GM19438 (cell line): Measurements from ENCODE around the gene PDGFRB.

ENCODE experiments used
- ATAC-seq: cut with Tn5 transposase; IDR thresholded peaks from one replicate; pipeline ENCODE4 v1.9.1; 2021; ENCODE audit warnings: low read depth; ENCODE audit not compliant: unreplicated experiment

PDGFRB gene

DNA sequence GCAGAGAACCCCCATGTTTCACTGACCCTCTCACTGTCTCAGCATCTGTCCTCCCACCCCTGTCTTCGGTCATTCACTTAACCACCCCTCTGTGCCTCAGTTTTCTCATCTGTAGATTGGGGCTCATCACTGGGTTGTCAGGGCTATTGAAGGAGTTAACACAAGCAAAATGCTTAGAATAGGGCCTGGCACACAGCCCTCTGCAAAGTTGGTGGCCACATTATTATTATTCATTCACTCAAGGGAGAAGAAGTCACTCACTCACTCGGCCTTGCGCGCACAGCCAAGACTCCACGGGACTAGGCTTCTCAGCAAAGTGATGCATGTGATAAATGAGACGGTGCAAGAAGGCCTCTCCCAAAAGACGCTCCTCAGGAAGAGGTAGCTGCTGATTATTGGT lies 8.0 kb downstream of the PDGFRB start:
- ATAC-seq: no peak

DNA sequence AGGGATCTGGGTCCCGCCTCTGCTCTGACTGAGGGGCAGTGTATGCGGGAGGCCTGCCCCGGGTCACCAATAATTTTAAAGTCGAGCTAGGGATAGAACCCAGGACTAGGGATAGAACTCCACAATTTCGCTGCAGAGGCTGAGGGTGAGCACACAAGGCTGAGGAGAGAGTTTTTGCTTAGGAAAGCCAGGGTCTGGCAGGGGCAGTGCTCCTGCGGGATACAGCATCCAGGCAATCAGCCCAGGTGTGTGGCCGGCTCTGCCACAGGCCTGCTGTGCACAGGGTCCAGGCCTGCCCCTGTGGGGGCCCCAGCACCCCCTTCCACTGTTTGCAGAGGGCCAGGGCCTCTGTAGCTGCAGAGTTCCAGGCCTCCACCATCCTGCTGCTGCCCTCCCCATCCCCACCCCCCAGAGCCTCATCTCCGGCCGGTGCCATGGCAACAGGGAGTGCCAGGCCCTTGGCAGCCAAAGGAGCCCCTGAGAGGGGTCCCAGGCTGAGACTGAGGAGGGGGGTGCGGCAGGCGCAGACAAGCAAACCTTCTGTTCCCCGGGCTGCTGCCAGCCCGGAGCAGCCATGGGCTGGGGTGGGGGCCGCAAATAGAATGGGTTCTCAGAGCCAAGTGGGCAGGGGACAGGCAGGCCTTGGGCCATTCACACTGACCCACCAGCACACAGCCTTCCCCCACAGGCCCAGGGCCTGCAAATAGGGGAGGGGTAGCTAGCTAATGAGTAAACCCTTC lies 8.6 kb downstream of the PDGFRB start:
- ATAC-seq: no peak

DNA sequence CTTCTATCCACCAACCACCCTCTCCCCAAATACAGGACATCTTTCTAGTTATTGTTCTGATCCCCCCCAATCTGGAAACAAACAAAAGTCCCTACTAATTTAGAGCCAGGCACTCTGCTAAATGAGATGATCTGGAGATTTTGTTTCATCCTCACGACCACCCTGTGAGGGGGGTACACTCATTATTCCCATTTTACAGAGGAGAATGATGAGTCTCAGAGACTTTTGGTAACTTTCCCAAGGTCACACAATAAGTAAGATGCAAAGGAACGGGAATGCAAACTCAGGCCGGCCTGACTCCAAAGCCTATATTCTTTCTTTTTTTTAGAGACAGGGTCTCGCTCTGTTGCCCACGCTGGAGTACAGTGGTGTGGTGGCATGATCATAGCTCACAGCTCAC lies 9.4 kb downstream of the PDGFRB start:
- ATAC-seq: no peak

DNA sequence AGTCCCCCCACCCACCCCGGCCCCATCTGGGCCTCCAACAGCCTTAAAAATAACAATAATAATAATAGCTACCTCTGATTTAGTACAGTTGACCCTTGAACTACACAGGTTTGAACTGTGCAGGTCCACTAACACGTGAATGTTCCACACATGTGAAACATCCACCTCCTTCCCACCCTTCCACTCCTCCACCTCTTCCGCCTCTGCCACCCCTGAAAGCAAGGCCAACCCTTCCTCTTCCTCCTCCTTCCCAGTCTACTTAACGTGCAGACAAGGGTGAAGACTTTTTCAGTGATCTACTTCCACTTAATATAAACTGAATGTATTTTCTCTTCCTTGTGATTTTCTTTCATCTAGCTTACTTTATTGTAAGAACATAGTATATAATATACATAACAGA lies 10.8 kb downstream of the PDGFRB start:
- ATAC-seq: no peak

DNA sequence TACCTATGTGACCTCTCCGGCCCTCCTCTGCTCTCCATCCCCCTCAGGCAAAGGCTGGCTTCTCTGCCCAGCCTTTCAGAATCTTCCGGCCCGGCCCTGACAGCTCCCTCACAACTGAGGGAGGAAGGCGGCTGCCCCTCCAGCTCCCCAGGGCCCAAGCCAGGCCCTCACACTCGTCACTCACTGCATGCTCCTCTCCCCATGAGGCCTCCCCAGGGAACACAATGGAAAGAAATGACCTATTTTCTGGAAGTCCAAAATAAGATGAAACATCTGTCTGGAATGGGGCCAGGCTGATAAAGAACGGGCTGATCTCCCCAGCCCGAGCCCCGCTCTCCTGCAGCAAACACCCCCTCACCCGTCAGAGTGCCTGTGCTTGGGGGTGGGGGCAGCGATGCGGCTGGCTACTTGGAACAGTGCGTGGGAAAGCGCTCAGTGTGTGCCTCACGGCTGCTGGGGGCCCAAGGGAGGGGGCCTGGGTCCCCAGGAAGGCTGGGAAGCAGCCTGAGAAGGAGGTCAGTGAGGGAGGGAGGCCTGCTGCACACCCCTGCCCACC lies 11.3 kb downstream of the PDGFRB start:
- ATAC-seq: no peak

DNA sequence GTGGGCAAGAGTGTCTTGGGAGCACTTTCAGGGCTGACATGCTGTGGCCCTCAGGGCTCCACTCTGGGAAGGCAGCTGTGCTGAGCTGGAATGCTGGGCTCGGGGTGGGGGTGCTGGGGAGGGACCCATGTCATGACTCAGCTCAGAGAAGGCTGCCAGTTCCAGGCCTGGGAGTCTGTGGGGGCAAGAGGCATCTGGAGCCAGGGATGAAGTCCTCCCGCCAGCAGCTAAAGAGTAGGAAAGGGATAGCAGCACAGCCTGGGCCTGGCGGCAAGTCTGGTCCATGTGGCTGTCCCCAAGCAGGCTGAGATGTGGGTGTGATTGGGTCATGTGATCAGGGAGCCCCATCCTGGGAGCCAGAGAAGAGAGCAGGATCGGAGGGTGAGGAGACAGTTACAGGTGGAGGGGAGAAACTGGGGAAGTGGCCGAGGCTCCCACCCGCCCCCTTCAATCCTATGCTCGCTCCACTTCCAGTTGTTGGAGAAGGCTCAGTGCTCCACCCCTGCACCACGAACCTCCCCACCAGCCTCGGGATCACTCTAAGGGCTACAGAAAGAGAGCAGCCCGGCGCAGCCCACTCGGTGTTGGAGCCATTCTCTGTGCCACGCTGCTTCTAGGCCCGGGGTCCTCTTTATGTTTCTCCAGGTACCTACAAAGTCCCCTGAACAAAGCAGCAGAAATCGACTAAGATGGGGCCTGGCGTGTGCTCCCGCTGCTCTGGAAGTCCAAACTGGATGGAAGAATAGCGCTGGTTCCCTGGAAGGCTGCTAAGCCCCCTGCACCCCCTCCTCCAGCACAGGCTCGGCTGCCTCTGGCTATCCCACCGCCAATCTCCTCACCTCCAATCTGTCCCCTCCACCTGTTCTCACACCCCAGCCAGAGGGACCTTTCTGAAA lies 12.0 kb downstream of the PDGFRB start:
- ATAC-seq: no peak

DNA sequence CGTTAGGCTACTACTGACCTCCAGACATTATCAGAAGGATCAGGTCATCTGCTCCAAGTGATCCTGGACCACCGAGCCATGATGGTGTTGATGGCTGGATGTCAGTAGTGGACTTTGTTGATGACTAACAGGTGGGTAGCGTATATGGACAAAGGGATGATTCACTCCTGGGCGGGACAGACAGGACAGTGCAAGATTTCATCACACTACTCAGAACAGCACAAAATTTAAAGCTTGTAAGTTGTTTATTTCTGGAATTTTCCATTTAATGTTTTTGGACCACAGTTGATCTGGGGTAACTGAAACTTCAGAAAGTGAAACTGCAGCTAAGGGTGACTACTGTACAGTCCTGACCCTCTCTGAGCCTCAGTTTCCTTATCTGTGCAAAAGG lies 12.7 kb downstream of the PDGFRB start:
- ATAC-seq: no peak

DNA sequence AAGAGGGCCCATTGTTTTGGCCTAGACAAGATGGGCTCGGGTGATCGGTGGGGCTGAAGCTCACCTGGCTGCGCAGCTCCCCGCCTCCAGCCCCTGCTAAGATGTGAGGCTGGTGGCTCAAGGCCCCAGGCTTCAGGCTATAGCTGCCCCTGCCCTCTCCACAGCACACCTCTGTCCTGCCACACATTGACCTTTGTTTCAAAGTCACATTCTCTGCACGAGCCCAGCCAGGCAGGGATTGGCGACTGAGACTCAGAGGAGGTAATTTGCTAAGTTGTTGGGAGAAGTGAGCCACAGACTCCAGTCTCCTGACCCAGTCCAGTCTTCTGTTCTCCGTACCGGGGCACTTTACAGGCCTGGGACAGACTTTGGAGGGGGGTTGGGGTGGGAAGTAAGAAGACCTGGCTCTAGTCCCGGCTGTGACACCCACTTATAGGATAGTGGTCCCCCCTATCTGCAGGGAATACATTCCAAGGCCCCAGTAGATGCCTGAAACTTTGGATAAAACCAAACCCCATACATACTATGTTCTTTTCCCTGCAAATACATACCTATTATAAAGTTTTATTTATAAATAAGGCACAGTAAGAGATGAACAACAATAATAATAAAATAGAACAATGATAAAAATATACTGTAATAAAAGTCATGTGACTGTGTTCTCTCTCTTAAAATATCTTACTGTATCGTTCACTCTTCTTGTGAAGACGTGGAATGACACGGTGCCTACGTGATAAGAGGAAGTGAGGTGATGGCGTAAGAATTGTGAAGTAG lies 13.3 kb downstream of the PDGFRB start:
- no peak for ATAC-seq

DNA sequence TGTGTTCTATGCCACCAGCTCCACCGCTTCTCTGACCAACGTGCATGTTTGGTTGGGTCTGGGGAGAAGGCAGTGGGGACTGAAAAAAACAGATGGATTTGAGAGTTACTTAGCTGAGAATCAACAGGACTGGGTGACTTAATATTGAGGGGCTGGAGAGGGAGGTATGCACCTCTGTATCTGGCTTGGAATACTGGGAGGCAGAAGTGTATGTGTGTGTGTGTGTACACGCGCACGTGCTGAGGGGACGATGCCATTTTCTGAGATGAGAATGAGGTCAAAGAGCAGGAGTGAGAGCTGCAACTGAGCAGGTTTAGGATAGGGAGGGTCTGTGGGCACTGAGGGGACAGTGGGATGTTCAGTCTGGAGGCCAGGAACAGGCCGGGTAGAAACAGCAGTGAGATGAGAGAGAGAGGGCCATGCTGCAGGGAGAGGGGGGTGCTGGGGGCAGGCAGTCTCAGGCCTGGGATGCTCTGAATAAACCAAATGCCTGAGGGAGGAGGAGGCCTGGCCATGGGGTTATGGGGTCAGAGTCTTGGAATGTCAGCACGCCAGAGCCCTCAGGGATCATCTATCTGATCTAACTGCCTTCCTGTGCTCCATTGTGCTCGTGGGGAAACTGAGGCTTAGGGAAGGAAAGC lies 14.0 kb downstream of the PDGFRB start:
- ATAC-seq: no peak

DNA sequence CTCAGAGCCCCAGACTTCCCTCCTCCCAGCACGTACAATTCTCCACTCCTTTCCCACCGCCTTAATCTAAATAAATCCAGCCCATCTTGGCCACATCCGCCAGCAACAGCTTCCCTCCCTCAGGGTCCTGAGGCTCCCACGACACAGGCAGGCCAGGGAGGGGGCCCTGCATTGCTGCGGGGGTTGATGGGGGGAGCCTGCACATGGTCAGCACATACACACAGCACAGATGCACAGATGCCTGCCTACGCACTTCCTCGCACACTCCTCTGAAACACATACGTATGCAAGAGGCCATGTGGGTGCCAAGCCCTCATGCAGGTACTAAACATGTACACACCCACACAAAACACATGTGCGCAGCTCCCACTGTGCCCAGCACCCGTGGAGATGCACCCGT lies 14.8 kb downstream of the PDGFRB start:
- ATAC-seq: no peak

DNA sequence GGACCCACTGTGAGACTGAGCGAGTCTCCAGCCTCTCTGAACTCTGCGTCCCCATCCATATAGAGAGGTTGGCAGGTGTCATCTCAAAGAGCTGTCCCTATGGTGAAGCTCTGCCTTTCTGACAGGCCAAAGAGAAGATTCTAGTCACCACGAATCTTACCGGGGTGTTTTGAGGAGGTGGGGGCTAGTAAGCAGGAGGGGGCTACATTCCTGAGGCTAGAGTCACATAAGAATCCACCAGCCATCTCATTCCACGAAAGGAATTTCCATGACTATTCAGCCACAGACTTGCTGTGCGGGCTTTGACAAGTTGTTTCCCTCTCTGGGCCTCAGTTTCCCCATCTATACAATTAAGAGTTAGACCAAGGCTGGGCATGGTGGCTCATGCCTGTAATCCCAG lies 16.3 kb downstream of the PDGFRB start:
- ATAC-seq: no peak

DNA sequence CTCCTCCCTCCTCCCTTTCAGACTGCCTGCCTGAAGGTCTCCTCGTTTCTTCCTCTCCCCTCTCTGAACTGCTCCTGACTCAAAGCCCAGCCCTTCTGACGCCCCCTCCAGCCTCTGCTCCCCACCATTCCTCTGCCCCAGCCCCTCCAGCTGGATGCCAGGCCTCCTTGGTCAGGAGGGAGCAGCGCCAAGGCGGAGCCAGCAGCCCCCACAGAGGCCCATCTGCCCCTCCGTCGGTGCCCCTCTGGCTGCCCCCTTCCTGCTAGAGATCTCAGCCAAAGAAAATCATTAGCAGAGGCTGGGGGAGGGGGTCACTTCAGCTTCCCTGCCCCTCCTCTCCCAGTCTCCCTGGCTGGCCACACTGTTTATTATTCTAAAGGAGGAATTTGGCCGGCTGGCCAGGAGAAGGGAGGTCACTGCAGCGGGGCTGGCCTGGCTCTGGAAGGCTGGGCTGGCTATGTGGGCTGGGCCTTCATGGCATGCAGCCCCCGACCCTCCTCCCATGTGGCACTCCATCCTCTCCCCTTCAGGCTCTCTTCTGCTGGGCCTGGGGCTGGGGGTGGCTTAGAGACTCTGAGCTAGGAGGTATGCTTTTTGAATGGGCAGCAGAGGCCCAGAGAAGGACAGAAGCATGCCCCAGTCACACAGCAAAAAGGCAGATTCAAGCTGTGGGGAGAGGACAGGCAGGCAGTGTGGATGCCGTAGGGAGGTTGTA lies 16.9 kb downstream of the PDGFRB start:
- ATAC-seq: no peak

DNA sequence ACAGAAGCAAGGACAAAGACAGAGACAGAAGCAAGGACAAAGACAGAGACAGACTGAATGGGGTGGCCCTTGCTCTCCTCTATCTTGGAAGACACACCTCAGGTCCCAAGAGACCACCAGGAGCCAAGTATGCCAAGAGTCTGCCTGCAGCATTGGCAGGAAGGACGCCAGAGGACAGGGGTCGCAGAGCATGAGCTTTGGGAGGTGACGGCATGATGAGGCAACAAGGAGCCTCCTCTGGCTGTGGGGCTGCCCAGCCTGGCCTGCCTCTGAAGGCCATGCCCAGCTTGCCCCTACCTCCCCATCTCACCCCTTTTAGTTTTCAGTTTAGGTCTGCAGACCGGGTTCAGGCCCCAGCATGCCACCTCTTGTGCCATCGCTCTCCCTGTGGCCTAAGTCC lies 17.6 kb downstream of the PDGFRB start:
- ATAC-seq: no peak

DNA sequence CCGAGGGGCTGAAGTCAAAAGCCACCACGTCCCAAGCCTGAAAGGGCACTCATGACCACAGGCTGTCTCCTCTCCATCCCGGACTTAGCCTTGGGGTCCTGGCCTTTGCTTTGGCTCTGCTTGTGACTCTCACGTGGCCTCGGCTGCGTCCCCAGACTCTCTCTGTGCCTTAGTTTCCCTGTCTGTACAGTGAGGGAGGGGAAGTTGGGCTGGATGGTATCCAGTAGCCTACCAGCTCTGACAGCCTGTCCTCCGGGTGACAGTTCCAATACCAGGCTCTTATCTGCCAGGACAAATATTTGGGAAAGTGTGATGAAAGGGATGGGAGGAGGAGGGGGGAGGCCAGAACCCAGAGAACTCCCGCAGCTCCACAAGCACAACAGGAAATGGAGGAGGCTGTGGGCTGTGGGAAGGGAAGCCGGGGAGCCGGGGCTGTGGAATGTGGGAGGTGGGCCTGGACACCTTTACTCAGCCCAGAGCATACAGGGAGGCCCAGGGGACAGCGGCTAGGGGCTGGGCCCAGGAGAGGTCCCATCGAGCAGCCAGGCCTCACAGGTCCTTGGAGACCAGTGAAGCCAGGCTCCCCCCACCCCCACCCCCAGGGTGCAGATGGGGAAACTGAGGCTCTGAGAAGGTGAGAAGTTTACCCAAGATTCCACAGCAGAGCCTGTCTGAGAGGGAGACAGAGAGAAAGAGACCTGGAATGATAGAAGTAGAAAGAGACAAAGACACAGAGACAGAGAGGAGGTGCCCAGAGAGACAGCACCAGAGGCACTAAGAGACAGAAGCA lies 18.3 kb downstream of the PDGFRB start:
- no peak for ATAC-seq

DNA sequence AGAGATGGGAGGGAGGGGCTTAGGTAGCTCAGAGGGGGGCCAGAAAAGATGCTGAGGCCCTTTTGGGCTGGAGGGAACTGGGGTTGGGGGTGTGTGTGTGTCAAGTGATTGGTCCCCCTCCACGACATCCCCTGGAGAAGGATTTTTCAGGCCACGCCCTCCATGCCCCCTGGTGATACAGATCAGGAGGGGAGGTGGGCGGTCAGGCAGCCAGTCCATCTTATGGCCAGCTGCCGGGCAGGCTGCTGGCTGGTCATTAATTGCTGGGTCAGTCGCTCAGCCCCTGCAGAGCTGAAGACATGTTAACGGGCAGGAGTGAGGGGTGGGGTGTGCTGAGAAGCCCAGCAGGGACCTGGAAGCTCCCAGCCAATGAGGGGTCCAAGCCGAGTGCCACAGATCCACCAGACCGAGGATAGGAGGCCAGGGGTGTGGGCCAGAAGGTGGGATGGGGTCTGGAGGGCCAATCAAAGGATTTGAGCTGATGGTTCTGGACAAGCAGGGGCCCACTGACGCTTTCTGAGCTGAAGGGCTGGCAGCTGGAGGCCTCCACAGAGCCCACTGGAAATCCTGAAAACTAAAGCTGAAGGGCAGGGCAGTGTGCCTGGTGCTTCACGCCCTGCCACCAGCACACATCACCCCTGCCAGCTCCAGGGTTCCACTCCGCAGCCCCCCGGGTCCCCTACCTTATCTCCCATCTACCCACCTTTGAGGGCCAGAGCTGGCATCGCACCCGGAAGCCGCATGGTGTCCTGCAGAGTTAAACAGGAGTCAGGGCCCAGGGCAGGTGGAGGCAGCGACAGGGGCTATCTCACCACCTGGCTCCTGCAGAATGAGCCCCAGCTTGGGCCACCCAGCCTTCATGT lies 19.1 kb downstream of the PDGFRB start:
- no peak for ATAC-seq

DNA sequence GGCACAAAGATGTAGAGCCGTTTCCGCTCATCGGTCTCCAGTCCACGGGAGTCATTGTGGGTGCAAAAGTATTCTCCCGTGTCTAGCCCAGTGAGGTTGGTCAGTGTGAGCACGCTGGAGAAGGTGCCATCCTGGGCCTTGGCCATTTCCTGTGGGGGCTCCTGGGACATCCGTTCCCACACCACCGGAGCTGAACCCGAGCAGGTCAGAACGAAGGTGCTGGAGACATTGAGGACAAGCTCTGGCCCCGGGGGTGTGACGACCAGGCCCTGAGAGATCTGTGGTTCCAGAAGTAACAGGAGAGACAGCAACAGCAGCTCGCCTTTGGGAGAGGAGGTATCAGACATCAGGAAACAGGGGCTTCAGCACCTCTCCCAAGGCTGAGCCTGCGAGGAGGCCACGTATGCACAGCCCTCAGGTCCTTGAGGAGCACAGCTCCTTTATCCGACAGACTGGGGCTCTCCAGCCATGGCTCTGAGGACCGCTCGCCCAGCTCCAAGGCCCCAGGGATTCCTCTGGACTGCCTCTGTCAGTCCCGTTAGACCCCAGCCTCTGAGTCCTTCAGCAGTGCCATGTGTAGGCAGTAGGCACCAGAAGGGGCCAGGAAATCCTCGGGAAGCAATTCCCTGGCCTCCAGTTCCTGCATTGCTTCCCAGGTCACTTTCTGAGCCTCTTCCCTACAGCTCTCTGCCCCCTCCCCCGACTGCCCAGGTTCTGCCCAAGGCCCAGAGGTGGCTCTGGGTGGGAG lies 19.9 kb downstream of the PDGFRB start:
- no peak for ATAC-seq

DNA sequence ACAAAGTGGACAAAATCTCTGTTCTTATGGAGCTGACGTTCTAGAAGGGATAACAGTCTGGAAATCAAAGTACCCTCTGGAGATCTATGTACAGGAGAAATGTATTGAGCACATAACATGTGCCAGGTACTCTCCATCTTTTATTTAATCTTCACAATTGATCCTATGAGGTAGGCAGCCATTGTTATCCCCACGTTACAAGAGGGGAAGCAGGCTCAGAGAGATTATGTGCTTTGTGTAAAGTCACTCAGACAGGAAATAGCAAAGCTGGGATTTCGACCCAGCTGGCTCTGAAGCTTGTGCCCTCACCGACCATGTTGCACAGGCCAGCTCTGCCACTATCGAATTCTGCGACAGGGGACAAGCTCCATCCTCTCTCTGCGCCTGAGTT lies 21.5 kb downstream of the PDGFRB start:
- ATAC-seq: no peak
